ENCODE data around the gene RBM17.

The RBM17 gene

DNA sequence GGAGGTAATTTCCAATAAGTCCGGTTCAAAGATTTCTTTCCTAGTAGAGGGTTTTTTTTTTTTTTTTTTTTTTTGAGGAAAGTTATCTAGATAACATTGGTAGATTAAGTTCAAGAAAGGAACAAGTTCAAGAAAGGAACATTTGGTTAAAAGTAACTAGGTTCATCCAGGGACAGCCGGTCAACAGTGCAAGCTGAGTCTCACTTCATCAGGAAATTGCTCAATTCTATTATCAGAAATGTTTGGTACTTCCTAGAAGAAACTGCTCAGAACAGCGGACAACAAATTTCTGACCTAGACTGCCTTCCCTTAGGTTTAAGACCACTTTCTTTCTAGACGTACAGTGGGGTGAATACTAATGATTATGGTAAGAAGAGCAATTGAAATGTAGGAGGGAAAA, 23.0 kb upstream of the RBM17 start:
- H3K4me3 ChIP-seq (ENCODE audit: low read length) = no peak overlapping the region
- TF ChIP-seq, protein P1, sequence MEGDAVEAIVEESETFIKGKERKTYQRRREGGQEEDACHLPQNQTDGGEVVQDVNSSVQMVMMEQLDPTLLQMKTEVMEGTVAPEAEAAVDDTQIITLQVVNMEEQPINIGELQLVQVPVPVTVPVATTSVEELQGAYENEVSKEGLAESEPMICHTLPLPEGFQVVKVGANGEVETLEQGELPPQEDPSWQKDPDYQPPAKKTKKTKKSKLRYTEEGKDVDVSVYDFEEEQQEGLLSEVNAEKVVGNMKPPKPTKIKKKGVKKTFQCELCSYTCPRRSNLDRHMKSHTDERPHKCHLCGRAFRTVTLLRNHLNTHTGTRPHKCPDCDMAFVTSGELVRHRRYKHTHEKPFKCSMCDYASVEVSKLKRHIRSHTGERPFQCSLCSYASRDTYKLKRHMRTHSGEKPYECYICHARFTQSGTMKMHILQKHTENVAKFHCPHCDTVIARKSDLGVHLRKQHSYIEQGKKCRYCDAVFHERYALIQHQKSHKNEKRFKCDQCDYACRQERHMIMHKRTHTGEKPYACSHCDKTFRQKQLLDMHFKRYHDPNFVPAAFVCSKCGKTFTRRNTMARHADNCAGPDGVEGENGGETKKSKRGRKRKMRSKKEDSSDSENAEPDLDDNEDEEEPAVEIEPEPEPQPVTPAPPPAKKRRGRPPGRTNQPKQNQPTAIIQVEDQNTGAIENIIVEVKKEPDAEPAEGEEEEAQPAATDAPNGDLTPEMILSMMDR (conservative IDR thresholded peaks at IDR 0.05; ENCODE audit: low read length) = no peak
- DNase-seq (ENCODE audit: low read depth) = no peak

- TF ChIP-seq, protein P1 (conservative IDR thresholded peaks at IDR 0.05; ENCODE audit: low read length) = no peak
- no peak for DNase-seq (ENCODE audit: low read depth)
- H3K4me3 ChIP-seq (ENCODE audit: low read length) = no peak overlapping the region
Measured at GRCh38 chr10:6067457-6067856, 21.4 kb upstream of the RBM17 start.

DNA sequence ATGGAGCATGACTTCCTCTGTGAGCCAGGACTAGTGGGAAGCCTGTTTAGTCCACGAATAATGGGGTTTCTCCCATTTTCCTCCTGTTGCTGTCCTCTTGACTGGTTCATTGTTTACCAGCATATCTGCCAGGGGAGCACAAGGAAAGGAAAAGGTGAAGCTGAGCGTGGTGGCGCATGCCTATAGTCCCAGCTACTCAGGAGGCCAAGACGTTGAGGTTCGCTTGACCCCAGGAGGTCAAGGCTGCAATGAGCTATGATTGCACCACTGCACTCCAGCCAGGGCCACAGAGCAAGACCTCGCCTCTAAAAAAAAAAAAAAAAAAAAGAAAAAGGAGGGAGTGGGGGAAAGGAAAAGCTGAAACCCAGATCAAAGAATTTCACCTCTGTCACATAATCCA, 20.8 kb upstream of the RBM17 start:
- DNase-seq (ENCODE audit: low read depth) = no peak
- no peak overlapping the region for H3K4me3 ChIP-seq (ENCODE audit: low read length)
- TF ChIP-seq, protein P1 (conservative IDR thresholded peaks at IDR 0.05; ENCODE audit: low read length) = no peak

GRCh38 chr10:6068422-6068821, 20.4 kb upstream of the RBM17 start:
- TF ChIP-seq, protein P1 (conservative IDR thresholded peaks at IDR 0.05; ENCODE audit: low read length) = no peak
- no peak for DNase-seq (ENCODE audit: low read depth)
- no peak overlapping the region for H3K4me3 ChIP-seq (ENCODE audit: low read length)

GRCh38 chr10:6069081-6069931, 19.5 kb upstream of the RBM17 start:
- H3K4me3 ChIP-seq (ENCODE audit: low read length) = no peak overlapping the region
- DNase-seq (ENCODE audit: low read depth) = no peak
- TF ChIP-seq, protein P1 (conservative IDR thresholded peaks at IDR 0.05; ENCODE audit: low read length) = no peak

GRCh38 chr10:6070660-6071059, 18.2 kb upstream of the RBM17 start:
- no peak overlapping the region for H3K4me3 ChIP-seq (ENCODE audit: low read length)
- DNase-seq (ENCODE audit: low read depth) = no peak
- TF ChIP-seq, protein P1 (conservative IDR thresholded peaks at IDR 0.05; ENCODE audit: low read length) = no peak

All from AG10803 (cell line).